Brain microvascular endothelial cell (primary cell): ENCODE results near the gene CNTNAP2.

Experiments
- DNase-seq: peaks from one replicate; pipeline ENCODE4 v3.0.0-alpha.2; 2020
- H3K27ac ChIP-seq: fragments of 250-450 bp; sonication (Bioruptor Pico); 2 replicates; pipeline ENCODE4 v1.5.1; 2020; ENCODE audit warnings: mild to moderate bottlenecking, moderate library complexity
- H3K27me3 ChIP-seq: fragments of 250-450 bp; sonication (Bioruptor Pico); replicated peaks from 2 replicates; pipeline ENCODE4 v1.5.1; 2020; ENCODE audit warnings: mild to moderate bottlenecking
- H3K36me3 ChIP-seq: fragments of 250-450 bp; sonication (Bioruptor Pico); replicated peaks from 2 replicates; pipeline ENCODE4 v1.5.1; 2020; ENCODE audit warnings: mild to moderate bottlenecking
- H3K4me3 ChIP-seq: 2 replicates; pipeline ENCODE4 v1.5.1; 2011; ENCODE audit warnings: low read depth, mild to moderate bottlenecking, control low read depth, low read length, moderate library complexity
- in situ Hi-C: cut with HindIII; loops from 2 replicates; pipeline ENCODE4 v1.10.0; 2017; ENCODE audit warnings: low sequenced_read_pairs, low pct_ligation_motif_present
- TF ChIP-seq, protein P1 (sequence below): IDR thresholded peaks from 2 replicates; pipeline ENCODE4 v1.5.1; 2011; ENCODE audit warnings: low read depth, mild to moderate bottlenecking, moderate library complexity, low read length, control low read depth, inconsistent platforms; ENCODE audit errors: missing control alignments

The CNTNAP2 gene

DNA sequence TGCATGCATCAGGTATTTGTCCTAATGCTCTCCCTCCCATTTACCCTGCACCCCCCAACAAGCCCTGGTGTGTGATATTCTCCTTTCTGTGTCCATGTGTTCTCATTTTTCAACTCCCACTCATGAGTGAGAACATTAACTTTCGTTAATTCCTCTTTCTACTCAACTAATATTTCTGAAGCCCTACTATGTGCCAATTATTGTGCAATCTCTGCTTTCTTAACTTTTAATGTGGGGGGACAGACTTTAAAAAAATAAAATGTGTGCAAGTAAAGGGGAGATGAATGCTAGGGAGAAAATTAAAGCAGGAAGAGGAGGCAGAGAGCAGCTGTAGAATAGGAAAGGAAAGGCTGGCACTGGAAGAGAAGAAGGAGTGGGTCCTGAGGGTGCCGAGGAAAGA lies 1520.0 kb downstream of the CNTNAP2 start:
- no peaks in the 10 kb centered on the region for H3K36me3 ChIP-seq
- H3K27ac ChIP-seq = no peak overlapping the region
- no peak for DNase-seq
- TF ChIP-seq, protein P1, sequence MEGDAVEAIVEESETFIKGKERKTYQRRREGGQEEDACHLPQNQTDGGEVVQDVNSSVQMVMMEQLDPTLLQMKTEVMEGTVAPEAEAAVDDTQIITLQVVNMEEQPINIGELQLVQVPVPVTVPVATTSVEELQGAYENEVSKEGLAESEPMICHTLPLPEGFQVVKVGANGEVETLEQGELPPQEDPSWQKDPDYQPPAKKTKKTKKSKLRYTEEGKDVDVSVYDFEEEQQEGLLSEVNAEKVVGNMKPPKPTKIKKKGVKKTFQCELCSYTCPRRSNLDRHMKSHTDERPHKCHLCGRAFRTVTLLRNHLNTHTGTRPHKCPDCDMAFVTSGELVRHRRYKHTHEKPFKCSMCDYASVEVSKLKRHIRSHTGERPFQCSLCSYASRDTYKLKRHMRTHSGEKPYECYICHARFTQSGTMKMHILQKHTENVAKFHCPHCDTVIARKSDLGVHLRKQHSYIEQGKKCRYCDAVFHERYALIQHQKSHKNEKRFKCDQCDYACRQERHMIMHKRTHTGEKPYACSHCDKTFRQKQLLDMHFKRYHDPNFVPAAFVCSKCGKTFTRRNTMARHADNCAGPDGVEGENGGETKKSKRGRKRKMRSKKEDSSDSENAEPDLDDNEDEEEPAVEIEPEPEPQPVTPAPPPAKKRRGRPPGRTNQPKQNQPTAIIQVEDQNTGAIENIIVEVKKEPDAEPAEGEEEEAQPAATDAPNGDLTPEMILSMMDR = no peak
- H3K27me3 ChIP-seq = no peaks in the 10 kb centered on the region
- in situ Hi-C loops = no loop called here
- no peak overlapping the region for H3K4me3 ChIP-seq

DNA sequence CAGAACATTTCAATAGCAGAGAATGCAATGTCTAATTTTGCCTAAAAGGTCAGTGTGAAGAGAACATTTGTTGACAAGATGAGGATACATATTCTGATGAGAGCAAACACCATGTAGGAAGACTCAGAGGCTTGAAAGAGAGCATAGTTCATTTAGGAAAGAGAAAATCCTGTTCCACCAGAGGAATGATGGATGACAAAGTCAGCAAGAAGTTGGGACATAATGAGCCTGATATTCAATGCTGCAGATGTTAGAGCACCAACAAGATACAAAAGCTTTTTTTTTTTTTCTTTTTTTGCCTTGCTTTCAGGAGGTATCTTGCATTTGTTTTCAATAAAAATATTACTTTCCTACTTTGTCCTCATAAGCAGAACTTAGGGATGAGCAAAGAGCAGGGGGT lies 1522.0 kb downstream of the CNTNAP2 start:
- DNase-seq = no peak
- TF ChIP-seq, protein P1 = no peak
- no peaks in the 10 kb centered on the region for H3K36me3 ChIP-seq
- in situ Hi-C loops = no loop called here
- no peak overlapping the region for H3K27ac ChIP-seq
- no peaks in the 10 kb centered on the region for H3K27me3 ChIP-seq
- H3K4me3 ChIP-seq = no peak overlapping the region

DNA sequence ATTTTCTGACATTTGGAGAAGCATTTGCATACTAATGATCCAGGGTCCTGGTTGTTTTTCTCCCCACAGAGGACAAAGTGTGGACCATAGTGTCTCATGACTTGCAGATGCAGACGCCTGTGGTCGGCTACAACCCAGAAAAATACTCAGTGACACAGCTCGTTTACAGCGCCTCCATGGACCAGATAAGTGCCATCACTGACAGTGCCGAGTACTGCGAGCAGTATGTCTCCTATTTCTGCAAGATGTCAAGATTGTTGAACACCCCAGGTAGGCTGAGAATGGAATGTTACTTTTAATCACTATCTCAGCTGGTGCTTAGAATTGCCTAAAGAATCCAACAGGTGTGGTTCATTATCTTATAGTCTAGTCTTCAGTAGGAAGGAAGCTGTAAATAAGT lies 1522.4 kb downstream of the CNTNAP2 start:
- TF ChIP-seq, protein P1 = no peak
- DNase-seq = no peak
- Histone ChIP-seq H3K27me3 (no peaks in the 10 kb centered on the region), H3K27ac (no peak overlapping the region), H3K36me3 (no peaks in the 10 kb centered on the region), H3K4me3 (no peak overlapping the region)
- in situ Hi-C loops = no loop called here

DNA sequence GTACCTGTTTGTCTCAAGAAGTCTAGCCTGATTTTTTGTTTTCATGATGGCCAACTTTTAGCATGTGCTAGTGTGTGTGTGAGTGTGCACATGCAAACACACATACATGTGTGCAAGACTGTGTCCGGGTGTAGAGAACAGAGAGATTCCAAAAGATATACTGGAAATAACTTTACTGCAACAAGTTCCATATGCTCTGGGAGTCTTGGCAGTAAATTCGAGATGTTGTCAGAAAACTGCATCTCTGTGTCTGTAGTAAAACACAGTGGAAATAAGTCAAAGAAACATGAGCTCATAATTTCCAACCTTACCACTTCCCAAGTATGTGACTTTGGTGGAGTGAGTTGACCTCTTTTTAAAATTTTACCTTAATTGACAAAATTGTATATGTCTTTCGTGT lies 1523.2 kb downstream of the CNTNAP2 start:
- no peak overlapping the region for H3K27ac ChIP-seq
- no peaks in the 10 kb centered on the region for H3K36me3 ChIP-seq
- DNase-seq = no peak
- H3K27me3 ChIP-seq = no peaks in the 10 kb centered on the region
- H3K4me3 ChIP-seq = no peak overlapping the region
- in situ Hi-C loops = no loop called here
- TF ChIP-seq, protein P1 = no peak

DNA sequence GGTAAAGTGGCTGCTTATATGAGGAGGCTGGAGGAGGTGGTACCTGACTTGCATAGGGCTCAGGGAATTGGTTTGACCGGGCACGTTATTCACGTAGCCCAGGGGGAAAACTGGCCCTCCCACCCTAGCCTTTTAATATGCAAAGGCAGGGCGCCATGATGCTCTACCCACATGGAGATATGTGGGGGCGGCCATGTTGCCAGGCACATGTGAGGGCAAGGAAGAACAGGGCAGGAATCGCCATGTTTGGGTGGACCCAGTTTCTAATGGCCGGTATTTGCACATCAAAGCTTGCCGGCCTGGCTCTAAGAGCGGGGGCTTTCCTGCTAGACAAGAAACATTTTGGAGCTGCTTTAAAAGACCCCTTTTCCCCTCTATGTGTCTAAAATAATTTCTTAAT lies 1524.2 kb downstream of the CNTNAP2 start:
- no peak overlapping the region for H3K4me3 ChIP-seq
- in situ Hi-C loops = no loop called here
- TF ChIP-seq, protein P1 = no peak
- no peak for DNase-seq
- no peaks in the 10 kb centered on the region for H3K36me3 ChIP-seq
- no peak overlapping the region for H3K27ac ChIP-seq
- H3K27me3 ChIP-seq = no peaks in the 10 kb centered on the region

DNA sequence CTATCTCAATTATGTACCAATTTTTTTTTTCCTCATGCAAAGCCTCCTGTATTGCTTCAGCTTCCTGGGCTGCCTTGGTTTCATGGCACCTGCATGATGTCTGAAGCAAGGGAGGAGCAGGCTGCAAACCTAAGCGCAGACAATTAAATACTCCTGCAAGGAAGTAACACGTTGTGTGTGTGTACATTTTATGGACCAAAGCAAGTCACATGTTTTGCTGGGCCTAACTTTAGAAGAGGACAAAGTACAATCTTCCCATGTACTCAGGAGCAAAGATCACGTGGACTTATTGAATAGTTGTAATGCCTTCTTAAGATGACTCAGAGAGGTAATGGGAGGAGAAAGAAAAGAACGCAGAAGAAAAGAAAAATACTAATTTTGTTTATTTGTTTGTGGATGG lies 1530.0 kb downstream of the CNTNAP2 start:
- TF ChIP-seq, protein P1 = no peak
- DNase-seq = no peak
- H3K27ac ChIP-seq = no peak overlapping the region
- in situ Hi-C loops = no loop called here
- no peaks in the 10 kb centered on the region for H3K27me3 ChIP-seq
- H3K4me3 ChIP-seq = no peak overlapping the region
- H3K36me3 ChIP-seq = no peaks in the 10 kb centered on the region
